HepG2 (cell line): Measurements from ENCODE around the gene DHX16. TPM values are rescaled to one million over a fixed set of nuclear protein-coding genes. Genes with fewer than 3 reads are reported as not detected.
A peak's percentile ranks its signal among the peaks of the same experiment; 100 is the strongest.

Experiments
- ARID5B ChIP-seq: IDR thresholded peaks from 2 replicates; pipeline ENCODE4 v1.4.0; 2020; ENCODE audit warnings: mild to moderate bottlenecking, missing genetic modification reagents
- ELF4 ChIP-seq: sonication (generic); formaldehyde crosslinking; IDR thresholded peaks from 2 replicates; pipeline ENCODE4 v1.5.0; 2020; ENCODE audit warnings: missing genetic modification reagents, mild to moderate bottlenecking, moderate library complexity, borderline replicate concordance
- GPN1 ChIP-seq: sonication (generic); formaldehyde crosslinking; IDR thresholded peaks from 2 replicates; pipeline ENCODE4 v1.5.1; 2020; ENCODE audit warnings: missing genetic modification reagents, borderline replicate concordance
- GZF1 ChIP-seq: sonication (generic); formaldehyde crosslinking; IDR thresholded peaks from 2 replicates; pipeline ENCODE4 v1.5.1; 2020; ENCODE audit warnings: mild to moderate bottlenecking, missing genetic modification reagents
- HNF4G ChIP-seq, 2 experiments: sonication (generic) in 1 of 2; formaldehyde crosslinking in 1 of 2; IDR thresholded peaks; 2 replicates each; pipeline versions ENCODE4 v1.4.0 to v1.6.1; 2011 to 2020; ENCODE audit warnings: borderline replicate concordance in 2 of 2, low read depth in 2 of 2, mild to moderate bottlenecking in 2 of 2, low read length in 1 of 2, missing genetic modification reagents in 1 of 2, moderate library complexity in 1 of 2
- MAX ChIP-seq: IDR thresholded peaks from 2 replicates; pipeline ENCODE4 v1.6.1; 2012; ENCODE audit warnings: inconsistent platforms
- MED13 ChIP-seq: sonication (generic); formaldehyde crosslinking; IDR thresholded peaks from 2 replicates; pipeline ENCODE4 v1.5.0; 2020; ENCODE audit warnings: missing genetic modification reagents
- MXD4 ChIP-seq: IDR thresholded peaks from 2 replicates; pipeline ENCODE4 v1.6.1; 2016; ENCODE audit warnings: mild to moderate bottlenecking, missing biosample characterization, missing genetic modification reagents
- NKX3-1 ChIP-seq: sonication (generic); formaldehyde crosslinking; IDR thresholded peaks from 2 replicates; pipeline ENCODE4 v1.5.0; 2020; ENCODE audit warnings: missing genetic modification reagents
- NRL ChIP-seq: sonication (generic); formaldehyde crosslinking; IDR thresholded peaks from 2 replicates; pipeline ENCODE4 v1.5.0; 2020; ENCODE audit warnings: missing genetic modification reagents, mild to moderate bottlenecking, moderate library complexity, borderline replicate concordance
- SAP130 ChIP-seq: IDR thresholded peaks from 2 replicates; pipeline ENCODE4 v1.6.1; 2016; ENCODE audit warnings: low read depth
- SNRNP70 ChIP-seq: fragments of 200-400 bp; formaldehyde crosslinking; IDR thresholded peaks from 2 replicates; pipeline ENCODE4 v1.6.1; 2017; ENCODE audit warnings: mild to moderate bottlenecking, low read depth, low read length, moderate library complexity
- SP140L ChIP-seq: sonication (generic); formaldehyde crosslinking; IDR thresholded peaks from 2 replicates; pipeline ENCODE4 v1.4.0; 2020; ENCODE audit warnings: missing genetic modification reagents, borderline replicate concordance
- TCF7L2 ChIP-seq: IDR thresholded peaks from 2 replicates; pipeline ENCODE4 v1.6.1; 2011; ENCODE audit warnings: mild to moderate bottlenecking, low read depth, low read length, moderate library complexity
- ZBTB14 ChIP-seq: sonication (generic); formaldehyde crosslinking; IDR thresholded peaks from 2 replicates; pipeline ENCODE4 v1.4.0; 2020; ENCODE audit warnings: missing genetic modification reagents
- ZFP36 ChIP-seq: fragments of 150-350 bp; IDR thresholded peaks from 2 replicates; pipeline ENCODE4 v1.6.1; 2018; ENCODE audit warnings: borderline replicate concordance, low read length, low read depth; ENCODE audit not compliant: partially characterized antibody
- ZMYM2 ChIP-seq: sonication (generic); formaldehyde crosslinking; IDR thresholded peaks from 2 replicates; pipeline ENCODE4 v1.8.0; 2022; ENCODE audit warnings: mild to moderate bottlenecking, missing genetic modification reagents
- ZNF101 ChIP-seq: sonication (generic); formaldehyde crosslinking; IDR thresholded peaks from 2 replicates; pipeline ENCODE4 v1.4.0; 2020; ENCODE audit warnings: mild to moderate bottlenecking, low read depth, missing genetic modification reagents, borderline replicate concordance
- ZNF431 ChIP-seq: sonication (generic); formaldehyde crosslinking; IDR thresholded peaks from 2 replicates; pipeline ENCODE4 v1.9.0; 2022; ENCODE audit warnings: missing genetic modification reagents, low read depth, mild to moderate bottlenecking, borderline replicate concordance
- ZNF512 ChIP-seq: sonication (generic); formaldehyde crosslinking; IDR thresholded peaks from 2 replicates; pipeline ENCODE4 v1.4.0; 2020; ENCODE audit warnings: mild to moderate bottlenecking, missing genetic modification reagents
- ZNF709 ChIP-seq: sonication (generic); formaldehyde crosslinking; IDR thresholded peaks from 2 replicates; pipeline ENCODE4 v1.5.0; 2020; ENCODE audit warnings: mild to moderate bottlenecking, missing genetic modification reagents
- ZNF879 ChIP-seq: sonication (generic); formaldehyde crosslinking; IDR thresholded peaks from 2 replicates; pipeline ENCODE4 v1.8.1; 2023; ENCODE audit warnings: missing genetic modification reagents
- polyA plus RNA-seq, 8 experiments: library from polyadenylated mRNA; depleted of rRNA in 3 of 8; stranded (reverse) in 7 of 8; unstranded in 1 of 8; fragments of >200 nt; fragmentation: Illumina TruSeq in 4 of 8; extraction: Trizol in 4 of 8; gene quantifications; 2 replicates each; pipeline versions ENCODE4 v1.2.1 to v1.2.3, GENCODE V29; 2011 to 2016; ENCODE audit warnings: low read depth in 4 of 8, missing spikeins in 1 of 8, mixed read lengths in 1 of 8; ENCODE audit not compliant: insufficient read depth in 1 of 8
- total RNA-seq, 5 experiments: library from RNA; depleted of rRNA; stranded (reverse); fragments of >200 nt; fragmentation: Illumina TruSeq; extraction: Trizol; gene quantifications; 2 replicates each; pipeline ENCODE4 v1.2.3, GENCODE V29; 2016; ENCODE audit warnings: low read depth in 1 of 5

DHX16 gene
- total and polyA plus RNA-seq, 2 of the 13 experiments (the other 11 are each of a cell fraction or from before 2014, with no cell fraction given), result 57.0 to 58.5 TPM

- TF ChIP-seq NKX3-1 (CRISPR knock-in tag), result peak; percentile 78; the same call in 1 of the 2 replicates
- TF ChIP-seq ZMYM2, result no peak
- TF ChIP-seq ZFP36, result no peak
- no peak for TF ChIP-seq SP140L (CRISPR knock-in tag)
- 0 out of 2 replicates have a peak, but pooled peaks have one; percentile 12 for TF ChIP-seq MXD4 (CRISPR knock-in tag)
- no peak for TF ChIP-seq ZNF431 (CRISPR knock-in tag)
- TF ChIP-seq SAP130 (CRISPR knock-in tag), result peak; percentile 8
- no peak for TF ChIP-seq GPN1 (CRISPR knock-in tag)
- TF ChIP-seq HNF4G (IDR thresholded peaks at IDR 0.05; ENCODE audit: borderline replicate concordance, low read depth, low read length), result no peak
- TF ChIP-seq HNF4G (CRISPR knock-in tag; IDR thresholded peaks at IDR 0.05; ENCODE audit: borderline replicate concordance, low read depth), result no peak
- no peak for TF ChIP-seq ZNF879 (CRISPR knock-in tag)
- no peak for TF ChIP-seq ZNF709 (CRISPR knock-in tag)
- TF ChIP-seq NRL (CRISPR knock-in tag), result peak; percentile 56; the same call in 1 of the 2 replicates
- TF ChIP-seq ZBTB14, result no peak
- TF ChIP-seq GZF1 (CRISPR knock-in tag), result no peak; the same call in 1 of the 2 replicates
- TF ChIP-seq MAX, result no peak
- no peak for TF ChIP-seq ZNF512 (CRISPR knock-in tag)
- TF ChIP-seq ELF4 (CRISPR knock-in tag), result no peak
- TF ChIP-seq ARID5B (CRISPR knock-in tag), result 0 out of 2 replicates have a peak, but pooled peaks have one; percentile 2
- TF ChIP-seq MED13 (CRISPR knock-in tag), result peak; percentile 10; the same call in 1 of the 2 replicates
- TF ChIP-seq ZNF101 (CRISPR knock-in tag), result no peak
- TF ChIP-seq SNRNP70, result no peak
- TF ChIP-seq TCF7L2, result no peak
Observed at GRCh38 chr6:30687659-30688431, 15.0 kb upstream of the DHX16 start (continued).
